Vagina (tissue), 2 donors: ENCODE measurements around the gene GRIK3. TPM values are rescaled to one million over a fixed set of nuclear protein-coding genes. Genes with fewer than 3 reads are reported as not detected.

ENCODE experiments used
- DNase-seq, 2 donors: peaks; one replicate each; pipeline ENCODE4 v3.0.0-alpha.2; 2017; ENCODE audit errors: extremely low spot score in 2 of 2
- H3K27ac ChIP-seq: fragments of 200-600 bp; sonication (generic); one replicate; pipeline ENCODE4 v1.5.1; 2019
- H3K27me3 ChIP-seq: fragments of 200-600 bp; sonication (generic); one replicate; pipeline ENCODE4 v1.5.1; 2019
- H3K36me3 ChIP-seq, 2 donors: fragments of 200-600 bp; sonication (generic); one replicate each; pipeline ENCODE4 v1.5.1; 2017 to 2019
- H3K4me1 ChIP-seq: fragments of 200-600 bp; sonication (generic); one replicate; pipeline ENCODE4 v1.5.1; 2019
- H3K4me3 ChIP-seq, 2 donors: fragments of 200-600 bp; sonication (generic); 1 replicate in 1 of 2; 2 replicates in 1 of 2; pipeline ENCODE4 v1.5.1; 2016 to 2019
- H3K9me3 ChIP-seq: fragments of 200-600 bp; sonication (generic); one replicate; pipeline ENCODE4 v1.5.1; 2019
- POLR2A ChIP-seq, 2 donors: fragments of 450-650 bp; IDR thresholded peaks; one replicate each; pipeline ENCODE4 v1.6.1; 2017; ENCODE audit warnings: antibody characterized with exemption in 2 of 2, mild to moderate bottlenecking in 2 of 2, moderate library complexity in 2 of 2
- POLR2AphosphoS5 ChIP-seq, 2 donors: sonication (generic); formaldehyde crosslinking; IDR thresholded peaks; one replicate each; pipeline ENCODE4 v1.9.0; 2017; ENCODE audit warnings: antibody characterized with exemption in 2 of 2, mild to moderate bottlenecking in 2 of 2, low read depth in 1 of 2; ENCODE audit not compliant: insufficient read depth in 1 of 2
- intact Hi-C: fragments of 100-400 bp; cut with DNase I; formaldehyde crosslinking; loops from one replicate; pipeline ENCODE4 v1.15.1; 2023
- total RNA-seq: library from RNA; depleted of rRNA; stranded (reverse); fragments of >200 nt; gene quantifications from one replicate; pipeline ENCODE4 v1.2.3, GENCODE V29; 2016
- TF ChIP-seq, protein P1 (sequence below), 3 experiments: fragments of 450-650 bp in 2 of 3; fragments of 200-600 bp in 1 of 3; sonication (generic) in 1 of 3; IDR thresholded peaks; one replicate each; pipeline ENCODE4 v1.5.1; 2017 to 2019; ENCODE audit warnings: antibody characterized with exemption in 3 of 3, mild to moderate bottlenecking in 2 of 3, moderate library complexity in 2 of 3

GRIK3 gene
- total RNA-seq, 1 donor from 2014 or later, result 0.74 TPM

GRCh38 chr1:36843027-36843426 lies 191.3 kb downstream of the GRIK3 start:
- no peaks in the 10 kb centered on the region for H3K36me3 ChIP-seq
- intact Hi-C loops, result no loop called here
- no peak overlapping the region for H3K27ac ChIP-seq
- no peaks in the 10 kb centered on the region for H3K9me3 ChIP-seq
- no peak for DNase-seq
- H3K4me3 ChIP-seq, result no peak overlapping the region
- TF ChIP-seq POLR2AphosphoS5 (IDR thresholded peaks at IDR 0.05; ENCODE audit: insufficient read depth in 1 of 2, low read depth in 1 of 2) (no peak), POLR2A (IDR thresholded peaks at IDR 0.05) (no peak)
- TF ChIP-seq, protein P1, sequence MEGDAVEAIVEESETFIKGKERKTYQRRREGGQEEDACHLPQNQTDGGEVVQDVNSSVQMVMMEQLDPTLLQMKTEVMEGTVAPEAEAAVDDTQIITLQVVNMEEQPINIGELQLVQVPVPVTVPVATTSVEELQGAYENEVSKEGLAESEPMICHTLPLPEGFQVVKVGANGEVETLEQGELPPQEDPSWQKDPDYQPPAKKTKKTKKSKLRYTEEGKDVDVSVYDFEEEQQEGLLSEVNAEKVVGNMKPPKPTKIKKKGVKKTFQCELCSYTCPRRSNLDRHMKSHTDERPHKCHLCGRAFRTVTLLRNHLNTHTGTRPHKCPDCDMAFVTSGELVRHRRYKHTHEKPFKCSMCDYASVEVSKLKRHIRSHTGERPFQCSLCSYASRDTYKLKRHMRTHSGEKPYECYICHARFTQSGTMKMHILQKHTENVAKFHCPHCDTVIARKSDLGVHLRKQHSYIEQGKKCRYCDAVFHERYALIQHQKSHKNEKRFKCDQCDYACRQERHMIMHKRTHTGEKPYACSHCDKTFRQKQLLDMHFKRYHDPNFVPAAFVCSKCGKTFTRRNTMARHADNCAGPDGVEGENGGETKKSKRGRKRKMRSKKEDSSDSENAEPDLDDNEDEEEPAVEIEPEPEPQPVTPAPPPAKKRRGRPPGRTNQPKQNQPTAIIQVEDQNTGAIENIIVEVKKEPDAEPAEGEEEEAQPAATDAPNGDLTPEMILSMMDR (IDR thresholded peaks at IDR 0.05), result no peak
- no peaks in the 10 kb centered on the region for H3K27me3 ChIP-seq
- H3K4me1 ChIP-seq, result no peaks in the 10 kb centered on the region

DNA sequence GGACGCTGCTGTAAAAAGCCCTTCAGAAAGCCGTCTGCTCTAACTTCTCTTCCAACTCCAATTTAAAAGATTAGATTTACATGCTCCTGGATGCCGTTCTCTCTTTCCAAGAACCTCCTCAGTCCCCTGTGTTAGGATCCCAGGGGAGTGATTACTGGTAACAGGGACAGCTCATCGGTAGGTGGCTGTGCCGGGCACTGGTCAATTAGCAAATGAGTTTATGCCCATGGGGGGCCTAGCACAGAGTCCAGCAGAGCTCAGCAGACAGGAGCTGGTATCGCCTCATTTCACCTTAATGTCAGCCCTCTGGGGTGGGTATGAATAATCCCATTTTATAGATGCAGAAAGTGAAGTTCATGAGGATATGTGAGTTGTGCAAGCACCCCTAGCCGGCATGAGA lies 191.9 kb downstream of the GRIK3 start:
- intact Hi-C loops, result no loop called here
- TF ChIP-seq POLR2AphosphoS5 (IDR thresholded peaks at IDR 0.05; ENCODE audit: insufficient read depth in 1 of 2, low read depth in 1 of 2) (no peak), POLR2A (IDR thresholded peaks at IDR 0.05) (no peak)
- TF ChIP-seq, protein P1 (IDR thresholded peaks at IDR 0.05), result no peak
- no peaks in the 10 kb centered on the region for H3K4me1 ChIP-seq
- no peaks in the 10 kb centered on the region for H3K36me3 ChIP-seq
- no peak for DNase-seq
- H3K4me3 ChIP-seq, result no peak overlapping the region
- no peaks in the 10 kb centered on the region for H3K9me3 ChIP-seq
- no peak overlapping the region for H3K27ac ChIP-seq
- no peaks in the 10 kb centered on the region for H3K27me3 ChIP-seq

GRCh38 chr1:36839485-36839884 lies 194.8 kb downstream of the GRIK3 start:
- Histone ChIP-seq H3K27ac (no peak overlapping the region), H3K4me1 (no peaks in the 10 kb centered on the region), H3K9me3 (no peaks in the 10 kb centered on the region), H3K4me3 (no peak overlapping the region), H3K27me3 (no peaks in the 10 kb centered on the region), H3K36me3 (no peaks in the 10 kb centered on the region)
- intact Hi-C loops, result no loop called here
- no peak for TF ChIP-seq POLR2AphosphoS5 (IDR thresholded peaks at IDR 0.05; ENCODE audit: insufficient read depth in 1 of 2, low read depth in 1 of 2)
- TF ChIP-seq POLR2A (IDR thresholded peaks at IDR 0.05), result no peak
- TF ChIP-seq, protein P1 (IDR thresholded peaks at IDR 0.05), result no peak
- DNase-seq, result no peak

DNA sequence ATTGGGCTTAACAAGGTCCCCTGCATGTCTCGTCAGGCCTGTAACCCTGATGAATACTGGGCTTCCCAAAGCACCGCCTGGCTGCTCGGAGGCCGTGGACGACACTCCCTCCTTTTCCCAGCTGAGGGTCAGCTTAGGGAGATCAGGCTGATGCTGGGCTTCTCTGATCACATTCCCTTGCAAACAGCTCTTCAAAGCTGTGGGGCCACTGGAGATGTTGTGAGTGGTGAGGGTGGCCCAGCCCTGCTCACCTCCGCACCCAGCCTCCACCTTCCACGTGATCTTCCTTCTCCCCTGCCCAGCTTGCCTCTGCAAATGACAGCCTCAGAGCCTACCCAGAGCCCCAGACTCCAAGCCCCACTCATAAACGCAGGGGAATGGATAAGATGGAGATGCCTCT lies 195.4 kb downstream of the GRIK3 start:
- H3K27me3 ChIP-seq, result no peaks in the 10 kb centered on the region

DNA sequence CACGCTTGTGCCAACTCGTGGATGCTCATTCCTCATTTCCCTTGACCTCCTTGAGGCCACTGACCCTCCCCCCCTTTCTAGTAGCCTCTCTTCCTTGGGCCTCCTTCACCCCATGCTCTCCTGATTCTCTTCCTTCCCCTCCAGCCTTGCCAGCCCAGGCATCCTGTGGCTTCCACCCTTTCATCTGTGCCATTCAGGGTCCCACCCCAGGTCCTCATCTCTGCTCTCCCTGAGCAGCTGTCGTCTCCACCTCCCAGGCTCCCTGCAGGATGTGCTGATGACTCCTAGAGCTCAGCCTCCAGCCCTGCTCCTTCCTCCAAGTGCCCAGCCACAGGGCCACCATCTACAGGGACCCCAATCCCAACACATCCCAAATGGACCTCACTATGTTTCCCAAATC lies 197.4 kb downstream of the GRIK3 start:
- no peak for DNase-seq
- no peaks in the 10 kb centered on the region for H3K4me1 ChIP-seq
- H3K36me3 ChIP-seq, result no peaks in the 10 kb centered on the region
- H3K9me3 ChIP-seq, result no peaks in the 10 kb centered on the region
- H3K4me3 ChIP-seq, result no peak overlapping the region
- no peak for TF ChIP-seq POLR2A (IDR thresholded peaks at IDR 0.05)
- TF ChIP-seq POLR2AphosphoS5 (IDR thresholded peaks at IDR 0.05; ENCODE audit: insufficient read depth in 1 of 2, low read depth in 1 of 2), result no peak
- TF ChIP-seq, protein P1 (IDR thresholded peaks at IDR 0.05), result no peak
- no peaks in the 10 kb centered on the region for H3K27me3 ChIP-seq
- intact Hi-C loops, result no loop called here
- no peak overlapping the region for H3K27ac ChIP-seq

More for the DNA sequence above, 195.4 kb downstream of the GRIK3 start:
- TF ChIP-seq, protein P1 (IDR thresholded peaks at IDR 0.05), result no peak
- TF ChIP-seq POLR2AphosphoS5 (IDR thresholded peaks at IDR 0.05; ENCODE audit: insufficient read depth in 1 of 2, low read depth in 1 of 2) (no peak), POLR2A (IDR thresholded peaks at IDR 0.05) (no peak)
- no peak for DNase-seq
- intact Hi-C loops, result no loop called here
- Histone ChIP-seq H3K4me3 (no peak overlapping the region), H3K4me1 (no peaks in the 10 kb centered on the region), H3K27ac (no peak overlapping the region), H3K9me3 (no peaks in the 10 kb centered on the region), H3K36me3 (no peaks in the 10 kb centered on the region)
